Right lobe of liver (tissue), 6 donors: Measurements from ENCODE around the gene EHD1. TPM values are rescaled to one million over a fixed set of nuclear protein-coding genes. Genes with fewer than 3 reads are reported as not detected.
A peak's percentile ranks its signal among the peaks of the same experiment; 100 is the strongest.

ENCODE experiments used
- ATAC-seq, 4 donors: fragments of 200-7000 bp; cut with Tn5 transposase; one replicate each; pipeline ENCODE4 v1.9.1; 2020; ENCODE audit warnings: mild to moderate bottlenecking in 4 of 4, moderate library complexity in 4 of 4
- DNase-seq, 3 donors: peaks; one replicate each; pipeline ENCODE4 v3.0.0-alpha.2; 2020
- H3K27ac ChIP-seq, 3 donors: fragments of 200-600 bp; one replicate each; pipeline ENCODE4 v1.8.0; 2022
- H3K27me3 ChIP-seq, 2 donors: fragments of 200-600 bp; one replicate each; pipeline ENCODE4 v1.8.0; 2022
- H3K36me3 ChIP-seq, 4 donors: fragments of 200-600 bp; sonication (generic) in 1 of 4; one replicate each; pipeline versions ENCODE4 v1.5.1 to v1.8.0; 2017 to 2022; ENCODE audit warnings: control low read depth in 1 of 4
- H3K4me1 ChIP-seq, 4 donors: fragments of 200-600 bp; sonication (generic) in 1 of 4; one replicate each; pipeline versions ENCODE4 v1.5.1 to v1.8.0; 2017 to 2022; ENCODE audit warnings: control low read depth in 1 of 4
- H3K4me3 ChIP-seq, 3 donors: fragments of 200-600 bp; one replicate each; pipeline ENCODE4 v1.8.0; 2022
- H3K9me3 ChIP-seq, 4 donors: fragments of 200-600 bp; sonication (generic) in 1 of 4; one replicate each; pipeline versions ENCODE4 v1.5.1 to v1.8.0; 2017 to 2022; ENCODE audit warnings: control low read depth in 1 of 4
- POLR2A ChIP-seq: fragments of 450-650 bp; IDR thresholded peaks from one replicate; pipeline ENCODE4 v1.6.1; 2017; ENCODE audit warnings: antibody characterized with exemption, mild to moderate bottlenecking
- WGBS: methylation state at CpG from one replicate; pipeline ENCODE4 v1.1.6; 2018; ENCODE audit warnings: low coverage, low lambda C conversion rate; ENCODE audit not compliant: insufficient coverage; ENCODE audit errors: missing lambda C conversion rate; 5-methylcytosine and 5-hydroxymethylcytosine counted together
- intact Hi-C, 2 donors: fragments of 100-400 bp; cut with DNase I; formaldehyde crosslinking; loops; one replicate each; pipeline versions ENCODE4 v1.11.2 to v1.14.1; 2022
- total RNA-seq, 6 experiments: library from RNA; depleted of rRNA in 2 of 6; stranded (reverse); fragments of >200 nt in 2 of 6; fragmentation: NEBNext Ultra II Directional in 3 of 6; extraction: Animal tissue kit (Norgen Biotek cat#: 25700) in 3 of 6; gene quantifications; one replicate each; pipeline versions ENCODE4 v1.1.0 to v1.2.4, GENCODE V29; 2016 to 2023
- TF ChIP-seq, protein P1 (sequence below), 4 donors: fragments of 200-600 bp in 3 of 4; fragments of 450-650 bp in 1 of 4; IDR thresholded peaks; one replicate each; pipeline versions ENCODE4 v1.5.1 to v1.8.0; 2016 to 2022; ENCODE audit warnings: antibody characterized with exemption in 4 of 4, mild to moderate bottlenecking in 2 of 4
- donor health status: DM: no; HTN: yes; CAD: no.
- donor health status: DM: no; HTN: no; CAD: no.
- donor health status: DM: no; HTN: no; CAD: no.
- donor health status: DM: no; HTN: yes; CAD: no.
- donor health status: DM: no; HTN: yes; CAD: no.

The EHD1 gene
- total RNA-seq, 6 experiments from 2014 or later, result 18.8 to 36.1 (median 26.3) TPM

DNA sequence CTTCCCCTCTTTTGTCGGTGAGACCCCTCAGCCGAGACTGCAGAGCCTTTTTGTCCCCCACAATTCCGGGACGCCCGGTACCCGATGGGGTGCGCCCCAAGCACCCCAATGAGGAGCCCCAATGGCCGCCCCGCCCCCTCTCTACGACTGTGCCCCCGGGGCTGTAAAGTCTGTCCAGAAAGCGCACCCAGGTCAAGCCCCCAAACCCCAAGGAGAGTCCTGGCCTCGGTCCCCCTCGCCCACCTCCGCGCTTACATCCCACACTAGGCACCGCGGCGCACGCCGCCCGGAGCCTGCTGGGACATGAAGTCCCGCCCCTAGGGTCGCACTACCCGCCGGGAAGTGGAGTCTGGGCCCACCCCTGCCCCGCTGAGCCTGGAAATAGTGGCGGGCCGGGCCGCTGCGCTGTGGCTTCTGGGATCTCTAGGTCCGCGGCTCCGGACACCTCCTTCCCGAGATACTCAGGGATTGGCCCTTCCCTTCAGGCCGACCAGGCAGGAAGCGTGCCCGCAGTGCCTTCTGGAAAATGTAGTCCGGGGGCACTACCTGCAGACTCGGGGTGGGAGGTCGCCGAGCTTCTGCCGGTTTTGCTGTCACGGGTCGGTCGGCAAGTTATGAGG is 68.0 kb downstream of the EHD1 start, which contains the start of gene MEN1:
MEN1 (minus strand) TSS at position 281 of the 620 bp plus-strand sequence. CDS start 442 bp downstream, outside the sequence.
- intact Hi-C loops, result no loop called here
- no peaks in the 10 kb centered on the region for H3K27me3 ChIP-seq
- peaks cover 0 to 10% (median 0%) of the 10 kb centered on the region in 4 donors for H3K4me1 ChIP-seq
- peak within 1 kb of the TSS; percentile 38 to 64 (median 44) for H3K27ac ChIP-seq
- H3K4me3 ChIP-seq, result peak within 1 kb of the TSS; percentile 77 to 87 (median 78)
- DNase-seq (peak; percentile 95 to 98 (median 97)), ATAC-seq (peak; percentile 96 to 98 (median 96))
- TF ChIP-seq, protein P1, sequence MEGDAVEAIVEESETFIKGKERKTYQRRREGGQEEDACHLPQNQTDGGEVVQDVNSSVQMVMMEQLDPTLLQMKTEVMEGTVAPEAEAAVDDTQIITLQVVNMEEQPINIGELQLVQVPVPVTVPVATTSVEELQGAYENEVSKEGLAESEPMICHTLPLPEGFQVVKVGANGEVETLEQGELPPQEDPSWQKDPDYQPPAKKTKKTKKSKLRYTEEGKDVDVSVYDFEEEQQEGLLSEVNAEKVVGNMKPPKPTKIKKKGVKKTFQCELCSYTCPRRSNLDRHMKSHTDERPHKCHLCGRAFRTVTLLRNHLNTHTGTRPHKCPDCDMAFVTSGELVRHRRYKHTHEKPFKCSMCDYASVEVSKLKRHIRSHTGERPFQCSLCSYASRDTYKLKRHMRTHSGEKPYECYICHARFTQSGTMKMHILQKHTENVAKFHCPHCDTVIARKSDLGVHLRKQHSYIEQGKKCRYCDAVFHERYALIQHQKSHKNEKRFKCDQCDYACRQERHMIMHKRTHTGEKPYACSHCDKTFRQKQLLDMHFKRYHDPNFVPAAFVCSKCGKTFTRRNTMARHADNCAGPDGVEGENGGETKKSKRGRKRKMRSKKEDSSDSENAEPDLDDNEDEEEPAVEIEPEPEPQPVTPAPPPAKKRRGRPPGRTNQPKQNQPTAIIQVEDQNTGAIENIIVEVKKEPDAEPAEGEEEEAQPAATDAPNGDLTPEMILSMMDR (IDR thresholded peaks at IDR 0.05), result no peak
- TF ChIP-seq POLR2A, result peak; percentile 81
- no peaks in the 10 kb centered on the region for H3K9me3 ChIP-seq
- 0% methylated on average over 16 of the region's 46 CpGs for WGBS
- H3K36me3 ChIP-seq, result peaks cover 0 to 2% (median 0%) of the 10 kb centered on the region in 4 donors

DNA sequence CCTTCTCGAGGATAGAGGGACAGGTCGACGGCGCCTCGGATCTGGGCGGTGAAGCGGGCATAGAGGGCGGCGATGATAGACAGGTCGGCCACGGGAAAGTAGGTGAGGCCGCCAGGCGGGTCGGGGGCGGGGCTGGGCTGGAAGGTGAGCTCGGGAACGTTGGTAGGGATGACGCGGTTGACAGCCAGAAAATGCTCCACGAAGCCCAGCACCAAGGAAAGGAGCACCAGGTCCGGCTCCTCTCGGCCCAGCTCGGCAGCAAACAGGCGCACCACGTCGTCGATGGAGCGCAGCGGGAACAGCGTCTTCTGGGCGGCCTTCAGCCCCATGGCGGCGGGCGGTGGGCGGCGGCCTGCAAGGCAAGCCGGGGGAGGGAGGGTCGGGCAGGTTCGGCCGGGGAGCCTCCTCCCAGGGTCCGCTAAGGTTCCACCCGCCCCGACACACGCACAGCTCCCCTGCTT is 68.6 kb downstream of the EHD1 start:
- Histone ChIP-seq H3K4me1 (peaks cover 0 to 7% (median 0%) of the 10 kb centered on the region in 4 donors), H3K9me3 (no peaks in the 10 kb centered on the region), H3K4me3 (peak overlapping the region; percentile 77 to 87 (median 78)), H3K27ac (peak overlapping the region in 2 of 3 donors; percentile 38 to 64), H3K36me3 (peaks cover 0 to 8% (median under 1%) of the 10 kb centered on the region in 4 donors), H3K27me3 (no peaks in the 10 kb centered on the region)
- ATAC-seq (peak; percentile 7 to 28 (median 16)), DNase-seq (peak in 1 of 3 donors; percentile 54)
- intact Hi-C loops, result no loop called here
- 3% methylated on average over 17 of the region's 44 CpGs for WGBS
- TF ChIP-seq POLR2A, result no peak
- TF ChIP-seq, protein P1 (IDR thresholded peaks at IDR 0.05), result no peak

DNA sequence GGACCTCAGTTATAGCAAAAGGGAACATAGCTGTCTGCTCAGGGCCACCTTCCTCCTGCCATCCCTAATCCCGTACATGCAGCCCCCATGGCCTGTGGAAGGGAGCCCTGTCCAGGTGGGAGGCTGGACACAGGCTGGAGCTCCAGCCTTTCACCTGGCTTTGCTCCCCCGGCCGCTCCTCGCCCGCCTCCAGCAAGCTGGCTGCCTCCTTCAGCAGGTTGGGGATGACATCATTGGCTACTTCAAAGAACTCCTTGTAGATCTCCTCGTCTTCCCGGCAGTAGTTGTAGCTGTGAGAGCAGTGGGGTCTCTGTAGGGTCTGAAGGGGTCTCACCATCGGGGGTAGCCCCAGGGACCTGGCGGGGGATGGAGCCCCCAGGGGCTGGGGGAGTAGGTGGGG is 72.9 kb downstream of the EHD1 start:
- TF ChIP-seq, protein P1 (IDR thresholded peaks at IDR 0.05), result no peak
- TF ChIP-seq POLR2A, result no peak
- Histone ChIP-seq H3K27ac (no peak overlapping the region), H3K4me3 (no peak overlapping the region), H3K9me3 (no peaks in the 10 kb centered on the region), H3K4me1 (peaks cover 0 to 17% (median 4%) of the 10 kb centered on the region in 4 donors), H3K36me3 (peaks cover 0 to 15% (median under 1%) of the 10 kb centered on the region in 4 donors), H3K27me3 (no peaks in the 10 kb centered on the region)
- DNase-seq (peak in 1 of 3 donors; percentile 44), ATAC-seq (no peak)
- 91% methylated on average over 7 of the region's 9 CpGs for WGBS
- intact Hi-C loops, result no loop called here

DNA sequence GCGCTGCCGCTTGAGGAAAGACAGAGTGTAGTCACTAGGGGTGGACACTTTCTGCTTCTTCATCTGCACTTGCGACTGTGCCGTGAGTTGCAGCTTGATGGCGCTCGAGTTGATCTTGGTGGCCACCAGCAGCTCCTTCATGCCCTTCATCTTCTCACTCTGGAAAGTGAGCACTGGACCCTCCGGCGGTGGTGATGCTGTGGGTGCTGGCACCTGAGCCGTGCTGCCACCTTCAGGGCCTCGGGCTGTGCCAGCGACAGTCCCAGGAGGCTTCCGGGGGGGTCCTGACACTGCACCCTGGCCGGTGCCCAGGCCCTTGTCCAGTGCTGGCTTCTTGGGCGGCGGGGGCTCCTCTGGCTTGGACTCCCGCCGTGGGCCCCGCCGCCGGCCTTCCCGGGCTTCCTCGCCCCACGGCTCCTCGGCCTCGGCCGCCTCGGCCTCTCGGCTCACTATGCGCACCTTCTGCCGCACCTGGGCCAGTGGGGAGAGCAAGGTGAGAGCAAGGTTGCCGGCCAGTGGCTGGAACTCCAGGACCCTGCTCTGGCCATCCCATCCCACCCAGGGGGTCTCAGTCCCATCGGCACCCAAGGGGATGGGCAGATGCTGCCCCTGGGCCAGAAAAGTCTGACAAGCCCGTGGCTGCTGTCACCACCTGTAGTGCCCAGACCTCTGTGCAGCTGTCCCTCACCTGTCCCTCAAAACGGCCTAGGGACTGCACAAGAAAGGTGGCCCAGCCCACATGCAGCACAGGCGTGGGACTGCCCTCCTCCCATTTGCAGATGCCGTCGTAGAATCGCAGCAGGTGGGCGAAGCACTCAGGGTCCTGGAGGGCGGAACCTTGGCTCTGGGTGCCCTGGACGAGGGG is 73.8 kb downstream of the EHD1 start:
- Histone ChIP-seq H3K9me3 (no peaks in the 10 kb centered on the region), H3K27ac (peak overlapping the region in 1 of 3 donors; percentile 66), H3K36me3 (peaks cover 0 to 15% (median under 1%) of the 10 kb centered on the region in 4 donors), H3K4me1 (peaks cover 0 to 14% (median 4%) of the 10 kb centered on the region in 4 donors), H3K27me3 (no peaks in the 10 kb centered on the region), H3K4me3 (no peak overlapping the region)
- no peak for TF ChIP-seq POLR2A
- TF ChIP-seq, protein P1 (IDR thresholded peaks at IDR 0.05), result no peak
- peak in 1 of 3 donors; percentile 55 for DNase-seq
- intact Hi-C loops, result no loop called here
- no peak for ATAC-seq
- 100% methylated on average over 2 of the region's 41 CpGs for WGBS
